GM19239 (cell line): Measurements from ENCODE around the gene PXT1.
"Not testable (repeated sequence)": the region's sequence is repeated elsewhere in the genome, so short reads cannot be mapped to it uniquely, and the experiment has no call there.

Experiments used
- DNase-seq: peaks from one replicate; pipeline ENCODE4 v3.0.0; 2011; ENCODE audit warnings: low spot score; ENCODE audit not compliant: insufficient read length
- FAIRE-seq: peaks from 2 replicates; lab custom pipeline; 2011; peaks lifted over from hg19 to GRCh38; lab: Jason Lieb, UNC

The PXT1 gene

DNA sequence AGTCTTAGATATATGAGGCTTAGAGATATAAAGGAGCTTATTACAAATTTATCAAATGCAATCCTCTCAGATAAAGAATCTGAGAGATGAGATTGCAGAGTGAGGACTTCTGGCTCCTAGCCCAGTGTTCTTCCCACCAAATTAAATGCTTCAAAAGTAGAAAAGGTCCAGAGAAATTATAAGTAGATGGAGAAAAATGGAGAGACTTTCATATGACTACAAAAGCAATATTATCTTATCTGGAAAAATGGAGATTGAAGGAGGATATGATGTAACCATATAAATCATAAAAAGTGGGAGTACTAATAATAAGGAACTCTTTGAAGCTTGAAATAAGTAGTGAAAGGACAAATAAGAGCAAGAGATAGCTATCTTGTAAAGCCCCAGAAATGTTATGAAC lies 3.0 kb upstream of the PXT1 start:
- DNase-seq, result no peak
- no peak for FAIRE-seq

DNA sequence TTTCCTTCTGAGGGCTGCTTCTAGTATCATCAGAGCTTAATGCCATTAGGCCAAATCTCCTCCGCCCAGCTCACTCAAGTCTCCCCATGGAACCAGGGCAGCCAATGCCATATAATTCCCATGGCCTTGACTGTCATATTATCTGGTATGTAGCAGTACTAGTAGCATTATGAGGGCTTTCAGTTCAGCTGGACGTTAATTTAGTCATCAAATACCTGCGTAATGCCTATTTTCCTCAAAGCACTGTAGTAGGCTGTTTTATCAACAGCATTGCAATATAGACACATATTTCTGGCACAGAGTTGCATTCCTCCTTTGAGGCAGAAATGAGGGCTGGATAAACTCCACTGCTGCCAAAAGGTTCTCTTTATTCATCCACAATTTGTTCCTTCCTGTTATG lies 1.8 kb upstream of the PXT1 start:
- DNase-seq (no peak), FAIRE-seq (no peak)

DNA sequence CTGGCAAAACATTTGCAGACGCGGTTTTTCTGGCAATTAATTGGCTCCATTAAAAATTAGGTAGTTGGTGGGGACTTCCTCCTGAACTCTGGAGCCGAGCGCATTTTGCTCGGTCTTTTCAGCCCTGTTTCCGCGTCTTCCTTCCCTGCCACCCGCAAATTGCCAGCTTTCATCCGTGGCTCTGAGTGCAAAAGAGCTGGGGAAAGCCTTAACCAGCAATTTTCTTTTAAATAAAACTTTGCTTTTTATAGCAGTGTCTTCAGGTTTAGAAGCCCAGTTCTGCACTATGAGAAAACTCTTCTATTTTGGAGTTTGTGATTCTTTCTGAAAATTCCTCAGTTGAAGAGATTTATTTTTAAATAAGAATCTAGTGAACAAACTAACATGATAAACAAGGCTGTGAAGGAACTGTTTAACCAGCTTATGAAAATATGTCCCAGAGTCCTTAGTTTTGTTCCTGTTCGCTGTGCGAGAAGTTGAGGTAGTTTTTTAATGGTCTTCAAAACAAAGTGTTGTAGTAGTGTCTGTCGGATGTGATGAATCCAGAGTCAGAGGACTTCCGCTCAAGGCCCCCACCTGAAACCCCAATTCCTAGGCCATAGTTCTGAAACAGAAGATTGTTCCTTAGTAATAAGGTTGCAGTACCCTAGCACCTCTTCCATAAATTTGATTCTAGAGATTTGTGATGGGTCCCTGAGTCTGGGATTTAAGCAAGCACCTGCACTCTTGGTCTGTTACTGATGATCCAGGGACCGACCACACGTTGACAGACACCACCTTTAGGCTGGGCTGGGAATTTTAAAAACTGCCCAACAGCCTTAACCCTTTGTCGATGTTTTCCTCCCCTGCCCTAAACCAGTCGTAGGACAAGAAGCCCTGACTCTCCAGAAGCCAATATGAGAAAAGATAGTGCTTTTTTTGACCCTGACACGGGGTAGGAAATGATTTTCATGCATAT lies 1.1 kb upstream of the PXT1 start:
- DNase-seq, result no peak

DNA sequence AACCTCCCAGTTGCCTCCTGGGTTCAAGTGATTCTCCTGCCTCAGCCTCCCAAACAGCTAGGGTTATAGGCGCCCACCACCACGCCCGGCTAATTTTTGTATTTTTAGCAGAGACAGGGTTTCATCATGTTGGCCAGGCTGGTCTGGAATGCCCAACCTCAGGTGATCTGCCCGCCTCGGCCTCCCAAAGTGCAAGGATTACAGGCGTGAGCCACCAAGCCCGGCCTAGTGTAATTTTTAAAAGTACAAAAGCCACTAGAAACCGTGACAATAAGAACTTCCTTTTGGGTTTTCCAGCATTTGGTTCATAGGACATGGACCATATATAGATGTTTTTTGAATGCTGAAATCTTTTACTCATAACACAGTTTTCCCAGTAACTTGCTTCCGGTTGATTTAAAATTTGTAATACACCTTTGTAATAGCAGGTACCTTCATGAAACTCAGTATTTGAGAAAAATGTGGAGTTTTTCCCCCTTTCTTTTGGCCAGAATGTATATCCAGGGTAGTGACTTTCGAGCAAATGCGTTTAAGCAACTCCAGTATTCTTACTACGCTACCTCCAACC lies 467 bp downstream of the PXT1 start:
- FAIRE-seq (peak; percentile 33), DNase-seq (no peak)

More for the DNA sequence above, 1.1 kb upstream of the PXT1 start:
- peak; percentile 87 for FAIRE-seq

DNA sequence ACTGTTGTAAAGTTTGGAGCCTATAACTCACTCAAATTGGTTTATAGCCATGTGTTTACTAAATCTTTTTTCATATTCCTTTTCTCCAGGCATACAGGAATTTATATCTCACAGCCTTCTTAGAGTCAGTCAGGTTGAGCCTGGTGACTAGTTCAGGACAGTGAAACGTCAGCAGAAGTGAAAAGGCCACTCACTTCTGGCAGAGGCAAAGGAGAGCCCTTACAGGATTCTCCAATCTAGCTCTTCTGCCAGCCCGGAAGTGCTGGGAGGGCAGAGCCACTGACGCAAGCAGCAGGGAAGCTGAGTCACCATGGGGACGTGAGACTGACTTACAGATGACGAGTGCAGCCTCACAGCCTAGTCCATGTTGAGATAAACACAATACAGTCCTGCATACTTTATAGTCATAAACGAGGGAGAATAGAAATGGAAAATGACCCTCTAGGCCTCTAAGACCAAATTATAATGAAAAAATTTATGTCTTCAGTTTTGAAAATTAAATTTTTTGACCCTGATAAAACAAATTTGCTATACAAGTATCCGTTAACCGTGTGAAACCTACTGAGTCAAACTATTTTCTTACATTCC lies 1.3 kb downstream of the PXT1 start:
- FAIRE-seq, result peak; percentile 94
- DNase-seq, result peak; percentile 76

DNA sequence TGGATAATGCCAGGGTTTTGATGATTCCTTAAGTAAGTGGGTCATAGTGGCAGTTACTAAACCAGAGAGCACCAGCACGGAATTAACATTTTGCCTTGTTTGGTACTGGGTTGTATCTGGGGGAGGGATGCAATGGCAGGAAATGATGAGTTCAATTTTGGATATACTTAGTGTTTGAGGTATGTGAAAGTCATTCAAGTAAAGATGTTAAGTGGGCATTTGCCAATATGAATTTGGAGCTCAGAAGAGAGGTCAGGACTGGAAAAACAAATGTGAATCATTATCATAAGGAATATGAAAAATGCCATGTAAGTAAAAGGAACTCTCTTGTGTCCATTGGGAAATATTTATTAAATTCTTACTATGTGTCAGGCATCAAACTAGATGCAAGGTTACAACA lies 6.2 kb downstream of the PXT1 start:
- no peak for DNase-seq
- no peak for FAIRE-seq

DNA sequence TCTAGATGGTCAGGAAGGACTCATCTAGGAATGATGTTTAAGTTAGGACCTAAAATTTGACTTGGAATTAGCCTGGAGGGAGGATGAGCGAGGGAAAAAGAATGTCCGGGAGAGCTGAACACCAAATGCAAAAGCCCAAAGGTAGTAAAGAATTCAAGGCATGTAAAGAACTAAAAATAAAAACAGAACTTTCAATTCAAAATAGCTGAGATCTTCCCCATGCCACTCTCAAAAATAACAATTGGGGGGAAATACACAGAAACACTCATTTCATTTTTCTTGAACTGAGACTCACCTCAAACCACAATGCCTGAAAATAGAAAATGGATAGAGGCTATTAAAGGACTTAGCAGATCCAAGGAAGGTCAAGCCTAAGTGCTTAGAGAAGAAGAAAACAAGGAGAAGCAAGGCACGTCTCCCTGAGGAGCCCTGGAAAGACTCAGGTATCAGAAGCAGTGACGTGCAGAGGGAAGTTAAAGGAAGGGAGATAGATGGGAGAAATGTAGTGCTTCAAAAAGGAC lies 10.4 kb downstream of the PXT1 start:
- DNase-seq (no peak), FAIRE-seq (no peak)

DNA sequence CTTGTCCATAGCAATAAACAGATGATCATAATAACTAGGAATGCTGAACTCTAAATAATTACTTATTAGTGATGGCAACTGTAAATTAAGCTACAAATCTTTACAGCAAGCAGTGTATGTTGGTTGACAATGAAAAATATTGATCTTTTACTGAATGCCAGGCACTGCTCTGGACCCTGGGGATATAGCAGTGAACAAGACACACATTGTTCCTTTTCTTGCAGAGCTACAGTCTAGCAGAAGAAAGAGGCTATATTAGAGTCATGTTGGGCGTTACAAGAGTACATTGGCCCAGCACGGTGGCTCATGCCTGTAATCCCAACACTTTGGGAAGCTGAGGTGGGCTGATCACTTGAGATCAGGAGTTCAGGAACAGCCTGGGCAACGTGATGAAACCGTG lies 11.5 kb downstream of the PXT1 start:
- FAIRE-seq, result no peak
- no peak for DNase-seq

DNA sequence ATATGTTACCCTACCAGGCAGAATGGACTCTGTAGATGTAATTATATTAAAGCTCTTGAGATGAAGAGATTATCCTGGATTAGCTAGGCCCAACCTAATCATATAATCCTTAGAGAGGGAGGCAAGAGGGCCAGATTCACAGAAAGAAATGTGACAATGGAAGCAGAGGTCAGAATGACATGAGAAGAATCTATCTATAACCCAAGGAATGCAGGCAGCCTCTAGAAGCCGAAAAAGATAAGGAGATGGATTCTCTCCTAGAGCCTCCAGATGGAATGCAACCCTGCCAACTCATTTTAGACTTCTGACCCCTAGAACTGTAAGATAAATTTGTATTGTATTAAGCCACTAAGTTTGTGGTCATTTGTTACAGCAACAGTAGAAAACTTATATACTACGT lies 12.3 kb downstream of the PXT1 start:
- DNase-seq, result no peak
- FAIRE-seq, result no peak

DNA sequence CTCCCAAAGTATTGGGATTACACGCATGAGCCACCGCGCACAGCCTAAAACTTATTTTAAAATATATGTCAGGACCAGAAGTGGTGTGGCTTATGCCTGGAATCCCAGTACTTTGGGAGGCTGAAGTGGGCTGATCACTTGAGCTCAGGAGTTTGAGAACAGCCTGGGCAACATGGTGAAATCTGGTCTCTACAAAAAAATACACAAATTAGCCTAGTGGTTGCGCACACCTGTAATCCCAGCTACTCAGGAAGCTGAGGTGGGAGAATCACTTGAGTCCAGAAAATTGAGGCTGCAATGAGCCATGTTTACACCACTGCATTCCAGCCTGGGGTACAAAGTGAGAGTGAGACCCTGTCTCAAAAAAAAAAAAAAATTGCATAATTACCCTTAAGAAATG lies 13.7 kb downstream of the PXT1 start:
- FAIRE-seq (peak; percentile 79), DNase-seq (no peak)

DNA sequence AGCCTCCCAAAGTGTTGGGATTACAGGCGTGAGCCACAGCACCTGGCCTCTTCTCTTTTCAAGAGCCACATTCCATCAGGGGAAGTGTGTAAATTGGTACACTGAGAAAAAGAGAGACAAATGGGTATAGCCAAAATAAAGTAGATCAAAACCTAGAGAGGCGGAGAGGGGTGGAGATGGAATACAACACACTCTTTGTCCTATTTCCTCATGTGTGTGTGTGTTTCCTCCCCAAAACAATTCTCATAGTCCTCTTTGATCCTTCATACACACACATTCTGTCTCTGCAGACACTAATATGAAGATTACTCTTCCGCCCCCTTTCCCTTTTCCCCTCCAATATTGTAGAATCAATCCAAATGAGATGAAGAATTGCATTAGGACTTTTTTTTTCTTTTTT lies 16.0 kb downstream of the PXT1 start:
- FAIRE-seq (no peak), DNase-seq (no peak)

DNA sequence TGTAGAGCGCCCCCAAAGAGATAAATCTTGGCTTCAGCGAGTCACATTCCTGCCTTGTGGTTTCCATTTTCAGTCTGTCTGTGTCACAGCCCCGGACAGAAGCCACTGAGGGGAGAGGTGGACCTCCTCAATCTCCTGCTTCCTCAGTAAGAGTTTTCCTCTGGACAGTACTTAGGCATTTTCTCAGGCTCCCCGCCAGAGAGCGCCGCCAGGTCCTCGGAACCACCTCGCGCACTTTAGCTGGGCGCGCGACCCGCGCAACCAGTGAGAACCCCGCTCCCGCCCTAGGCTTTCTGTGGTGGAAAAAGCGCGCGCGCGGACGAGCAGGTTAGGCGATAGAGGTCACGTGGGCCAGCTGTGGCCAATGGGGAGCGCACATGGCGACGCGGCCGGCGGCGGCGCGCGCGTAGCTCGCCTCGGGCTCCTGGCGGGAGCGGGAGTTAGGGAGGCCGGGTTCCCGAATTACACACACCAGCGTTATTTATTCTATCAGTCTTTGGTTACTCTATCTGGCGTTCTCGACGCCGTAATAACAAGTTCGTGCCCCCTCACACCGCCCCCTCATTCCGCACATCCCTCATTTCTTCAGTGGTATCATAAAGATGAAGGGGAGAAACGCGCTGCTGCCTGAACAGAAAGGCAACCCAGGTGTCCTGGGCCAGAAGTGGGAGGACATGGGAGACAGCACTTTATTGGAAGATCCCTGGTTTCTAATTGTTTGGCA lies 19.4 kb downstream of the PXT1 start:
- DNase-seq (peak; percentile 90), FAIRE-seq (peak; percentile 96)

DNA sequence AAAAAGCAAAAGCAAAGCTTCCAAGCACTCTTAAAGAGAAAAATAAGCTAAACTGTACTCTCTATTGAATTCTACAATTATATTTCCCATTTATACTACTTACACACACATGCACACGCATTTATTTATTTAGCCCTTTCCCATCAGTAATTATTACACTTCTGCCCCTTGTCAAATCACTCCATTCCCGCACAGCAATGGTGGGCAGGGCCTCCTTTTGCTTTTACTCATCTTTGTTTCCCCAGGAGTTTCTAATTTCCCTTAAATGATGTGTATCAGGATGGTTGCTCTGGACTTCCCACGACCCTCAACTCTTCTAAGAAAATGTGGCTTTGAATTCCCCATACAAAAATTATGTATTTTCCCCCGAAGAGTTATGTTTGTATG lies 19.9 kb downstream of the PXT1 start:
- DNase-seq, result no peak
- FAIRE-seq, result no peak

DNA sequence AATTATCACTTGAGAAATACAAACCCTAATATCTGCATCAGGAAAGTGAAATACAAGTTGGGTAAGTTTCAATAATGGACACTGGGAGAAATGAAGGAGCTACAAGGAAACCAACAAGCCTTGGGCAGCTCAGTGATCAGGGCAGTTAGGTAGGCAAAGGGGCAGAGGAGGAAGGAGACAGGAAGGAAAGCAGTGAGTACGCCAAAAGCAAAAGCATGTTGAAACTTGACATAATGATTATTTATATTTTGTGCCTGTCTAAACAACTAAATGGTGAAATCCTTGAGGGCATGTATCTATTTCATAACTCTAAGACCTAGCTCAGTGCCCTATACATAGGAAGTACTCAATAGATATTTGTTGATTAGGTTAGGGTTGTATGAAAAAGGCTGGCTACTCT lies 23.3 kb downstream of the PXT1 start:
- FAIRE-seq (no peak), DNase-seq (no peak)

DNA sequence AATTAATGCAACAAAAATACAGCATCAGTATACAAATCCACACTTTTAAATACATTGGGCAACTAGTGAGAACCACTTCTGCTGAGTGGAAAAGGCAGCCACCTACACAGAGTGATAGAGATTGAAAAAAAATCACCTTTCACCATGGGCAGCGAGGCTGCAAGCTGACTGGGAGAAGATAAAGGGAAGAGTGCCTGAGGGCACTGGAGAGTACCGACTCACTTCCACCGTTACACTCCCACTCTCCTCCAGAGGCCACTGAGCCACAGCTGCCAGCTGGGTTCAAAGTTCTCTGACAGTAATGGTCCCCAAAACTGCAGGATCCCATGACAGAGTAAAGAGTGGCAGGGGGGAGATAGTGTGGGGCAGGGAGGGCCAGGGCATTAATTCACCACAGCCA lies 24.1 kb downstream of the PXT1 start:
- no peak for FAIRE-seq
- DNase-seq, result no peak

DNA sequence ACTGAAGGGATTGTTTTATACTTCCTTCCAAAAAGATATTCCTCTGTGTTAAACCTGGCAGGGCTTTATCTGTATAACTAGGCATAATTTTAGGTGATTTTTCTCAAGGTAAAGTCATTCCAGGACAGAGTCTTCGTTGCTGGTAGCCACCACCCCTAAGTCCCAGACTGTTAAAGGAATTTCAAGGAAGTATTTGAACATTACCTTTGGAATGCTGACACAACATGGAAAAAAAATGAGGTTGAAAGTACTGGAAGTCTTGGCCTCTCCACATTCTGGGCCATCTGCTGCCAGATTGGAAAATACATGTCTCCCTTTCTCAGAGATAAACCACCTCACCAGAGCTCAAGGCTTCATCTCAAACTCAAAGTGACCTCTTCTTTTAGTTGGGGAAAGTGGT lies 28.2 kb downstream of the PXT1 start:
- FAIRE-seq (no peak), DNase-seq (no peak)

DNA sequence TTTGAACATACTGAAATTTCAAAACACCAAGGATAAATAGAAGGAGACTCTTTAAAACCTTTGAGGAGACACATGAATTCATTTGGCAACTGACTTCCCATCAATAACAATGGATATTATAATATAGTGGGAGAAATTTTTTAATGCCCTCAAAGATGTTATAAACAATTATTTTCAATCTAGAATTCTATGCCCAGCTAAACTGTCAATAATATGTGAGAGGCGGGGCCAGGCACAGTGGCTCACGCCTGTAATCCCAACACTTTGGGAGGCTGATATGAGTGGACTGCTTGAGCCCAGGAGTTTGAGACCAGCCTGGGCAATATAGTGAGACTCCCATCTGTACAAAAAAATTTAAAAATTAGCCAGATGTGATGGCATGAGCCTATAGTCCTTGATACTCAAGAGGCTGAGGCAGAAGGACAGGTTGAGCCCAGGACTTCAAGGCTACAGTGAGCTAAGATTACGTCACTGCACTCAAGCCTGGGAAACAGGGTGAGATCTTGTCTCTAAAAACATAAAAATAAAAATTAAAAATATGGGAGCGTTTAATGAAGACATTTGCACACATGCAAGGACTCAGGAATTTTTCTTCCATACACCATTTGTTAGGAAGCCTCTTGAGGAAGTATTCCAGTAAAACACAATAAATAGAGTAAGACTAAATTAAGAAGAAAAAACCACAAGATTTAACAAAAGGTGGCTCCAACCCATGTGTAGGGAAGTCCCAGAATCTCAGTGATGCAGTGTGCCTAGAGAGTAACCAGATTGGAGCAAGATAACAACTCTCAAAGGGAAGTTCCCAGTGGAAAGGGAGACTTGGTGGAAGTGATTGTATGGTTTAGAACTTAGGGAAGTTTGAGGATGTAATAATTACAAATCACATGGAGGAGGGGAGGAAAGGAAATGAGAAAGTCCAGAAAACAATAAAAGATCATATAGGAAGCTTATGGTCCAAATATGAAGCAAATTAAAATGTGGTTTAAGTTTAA lies 28.9 kb downstream of the PXT1 start:
- FAIRE-seq, result no peak
- DNase-seq, result no peak

DNA sequence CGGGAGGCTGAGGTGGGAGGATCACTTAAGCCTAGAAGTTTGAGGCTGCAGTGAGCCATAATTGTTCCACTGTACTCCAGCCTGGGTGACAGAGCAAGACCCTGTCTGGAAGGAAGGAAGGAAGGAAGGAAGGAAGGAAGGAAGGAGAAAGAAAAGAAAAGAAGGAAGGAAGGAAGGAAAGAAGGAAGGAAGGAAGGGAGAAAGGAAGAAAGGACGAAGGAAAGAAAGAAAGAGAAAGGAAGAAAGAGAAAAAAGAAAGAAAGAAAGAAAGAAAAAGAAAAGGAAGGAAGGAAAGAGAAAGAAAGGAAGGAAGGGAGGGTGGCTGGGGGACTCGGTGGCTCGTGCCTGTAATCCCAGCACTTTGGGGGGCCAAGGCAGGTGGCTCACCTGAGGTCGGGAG lies 32.9 kb downstream of the PXT1 start:
- FAIRE-seq, DNase-seq: not testable (repeated sequence)

DNA sequence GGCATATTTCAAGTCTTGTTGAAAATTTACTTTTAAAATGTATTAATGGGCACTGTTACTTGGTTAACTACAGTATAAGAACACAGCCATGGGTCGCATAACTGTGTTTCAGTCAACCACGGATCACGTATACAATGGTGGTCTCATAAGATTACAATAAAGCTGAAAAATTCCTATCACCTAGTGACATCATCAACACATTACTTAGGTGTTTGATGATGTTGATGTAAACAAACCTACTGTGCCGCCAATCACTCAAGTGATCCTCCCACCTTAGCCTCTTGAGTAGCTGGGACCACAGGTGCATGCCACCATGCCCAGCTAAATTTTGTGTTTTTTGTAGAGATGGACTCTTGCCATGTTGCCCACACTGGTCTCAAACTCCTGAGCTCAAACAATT lies 38.5 kb downstream of the PXT1 start:
- FAIRE-seq, result no peak
- DNase-seq, result no peak
